ENCODE measurements around the gene MFN1. TPM values are rescaled to one million over a fixed set of nuclear protein-coding genes. Genes with fewer than 3 reads are reported as not detected.

Gene MFN1
- total and polyA plus RNA-seq, 2 experiments from 2014 or later: 19.1 to 44.7 TPM

DNA sequence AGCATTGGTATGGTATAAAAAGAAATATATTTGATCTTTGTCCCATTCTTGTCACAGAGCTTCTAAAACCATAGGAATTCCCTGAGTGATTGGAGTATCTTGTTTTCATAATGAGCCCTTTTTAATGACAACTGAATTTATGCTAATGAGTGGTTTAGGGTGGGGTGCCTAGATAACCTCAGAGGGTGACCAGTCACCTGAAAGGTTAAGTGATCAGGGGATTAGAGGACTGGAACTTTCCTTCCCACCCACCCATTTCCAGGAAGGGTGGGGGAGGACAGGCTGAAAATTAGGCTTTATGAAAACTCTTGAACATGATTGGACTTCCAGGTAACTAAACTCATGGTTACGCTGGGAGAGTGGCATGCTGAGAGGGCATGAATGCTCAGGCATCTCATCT is 8.5 kb downstream of the MFN1 start:
- H3K4me3 ChIP-seq: no peak overlapping the region
- no peaks in the 10 kb centered on the region for H3K4me1 ChIP-seq (ENCODE audit: insufficient read depth)
- H3F3A ChIP-seq (ENCODE audit: insufficient read depth): no peaks in the 10 kb centered on the region
- H3K9ac ChIP-seq: no peak overlapping the region
- no peaks in the 10 kb centered on the region for H3K9me3 ChIP-seq (ENCODE audit: low read depth)
- no peak for TF ChIP-seq EZH2phosphoT487 (IDR thresholded peaks at IDR 0.05; ENCODE audit: insufficient read depth, low read depth)
- no peak for TF ChIP-seq EZH2 (IDR thresholded peaks at IDR 0.05; ENCODE audit: insufficient read depth, poor library complexity, severe bottlenecking)
- peaks cover 51% of the 10 kb centered on the region for H3K79me2 ChIP-seq (ENCODE audit: insufficient read depth)
- no peaks in the 10 kb centered on the region for H4K20me1 ChIP-seq (ENCODE audit: insufficient read depth)
- H3K36me3 ChIP-seq (ENCODE audit: low read depth): peaks cover 51% of the 10 kb centered on the region
- no peak for DNase-seq
- in situ Hi-C loops (cut with MboI): no loop called here
- 90 to 100% methylated on average over 1 of the region's 1 CpG for WGBS, 2 experiments (ENCODE audit: low coverage in 1 of 2, low lambda C conversion rate in 2 of 2, missing lambda C conversion rate in 2 of 2)
- no peaks in the 10 kb centered on the region for H3K27me3 ChIP-seq (replicated peaks; ENCODE audit: insufficient read depth)
- H3K4me2 ChIP-seq (ENCODE audit: unreplicated experiment): no peak overlapping the region
- no peak overlapping the region for H3K27ac ChIP-seq
- H2AFZ ChIP-seq: no peak overlapping the region
- no peaks in the 10 kb centered on the region for H3K9me2 ChIP-seq (ENCODE audit: insufficient read depth)

DNA sequence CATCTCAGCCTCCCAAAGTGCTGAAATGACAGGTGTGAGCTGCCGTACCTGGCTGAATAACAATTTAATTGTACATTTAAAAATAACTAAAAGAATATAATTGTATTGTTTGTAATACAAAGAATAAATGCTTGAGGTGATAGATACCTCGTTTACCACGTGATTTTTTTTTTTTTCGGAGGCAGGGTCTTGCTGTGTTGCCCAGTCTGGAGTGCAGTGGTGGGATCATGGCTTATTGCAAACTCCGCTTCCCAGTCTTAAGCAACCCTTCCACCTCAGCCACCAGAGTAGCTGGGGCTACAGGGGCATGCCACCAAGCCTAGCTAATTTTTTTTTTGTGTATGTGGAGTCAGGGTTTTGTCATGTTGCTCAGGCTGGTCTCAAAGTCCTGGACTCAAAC is 15.8 kb downstream of the MFN1 start:
- WGBS, 2 experiments (ENCODE audit: low coverage in 1 of 2, low lambda C conversion rate in 2 of 2, missing lambda C conversion rate in 2 of 2): 90 to 97% methylated on average over 5 of the region's 5 CpGs
- no peaks in the 10 kb centered on the region for H3K4me1 ChIP-seq (ENCODE audit: insufficient read depth)
- no peaks in the 10 kb centered on the region for H3F3A ChIP-seq (ENCODE audit: insufficient read depth)
- H4K20me1 ChIP-seq (ENCODE audit: insufficient read depth): no peaks in the 10 kb centered on the region
- H3K27me3 ChIP-seq (replicated peaks; ENCODE audit: insufficient read depth): no peaks in the 10 kb centered on the region
- H3K9me2 ChIP-seq (ENCODE audit: insufficient read depth): no peaks in the 10 kb centered on the region
- no peak overlapping the region for H3K27ac ChIP-seq
- H3K36me3 ChIP-seq (ENCODE audit: low read depth): peaks cover 52% of the 10 kb centered on the region
- no peak overlapping the region for H3K4me3 ChIP-seq
- TF ChIP-seq EZH2phosphoT487 (IDR thresholded peaks at IDR 0.05; ENCODE audit: insufficient read depth, low read depth): no peak
- no peak for TF ChIP-seq EZH2 (IDR thresholded peaks at IDR 0.05; ENCODE audit: insufficient read depth, poor library complexity, severe bottlenecking)
- no peaks in the 10 kb centered on the region for H3K9me3 ChIP-seq (ENCODE audit: low read depth)
- no peak overlapping the region for H3K4me2 ChIP-seq (ENCODE audit: unreplicated experiment)
- H3K9ac ChIP-seq: no peak overlapping the region
- no peak overlapping the region for H2AFZ ChIP-seq
- in situ Hi-C loops (cut with MboI): no loop called here
- DNase-seq: no peak
- no peaks in the 10 kb centered on the region; the same call in 1 of the 2 replicates for H3K79me2 ChIP-seq (ENCODE audit: insufficient read depth)

DNA sequence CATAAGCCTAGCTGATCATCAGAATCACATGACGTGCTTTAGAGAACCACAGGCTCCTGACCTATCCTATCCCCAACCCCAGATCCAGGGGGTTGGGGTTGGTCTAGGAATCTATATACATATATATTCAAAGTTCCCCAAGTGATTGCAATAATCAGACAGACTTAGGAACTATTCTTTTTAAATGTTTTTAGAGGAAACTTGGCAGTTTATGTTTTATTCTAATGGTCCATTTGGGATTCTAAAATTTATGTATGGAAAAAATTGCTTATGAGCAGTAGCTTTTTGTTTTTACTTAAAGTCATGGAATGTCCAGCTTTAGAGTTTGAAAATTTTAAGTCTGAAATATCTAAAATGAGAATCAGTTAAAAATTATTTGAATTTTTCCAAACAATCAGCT is 22.1 kb downstream of the MFN1 start:
- in situ Hi-C loops (cut with MboI): no loop called here
- Histone ChIP-seq H3K79me2 (ENCODE audit: insufficient read depth) (no peaks in the 10 kb centered on the region), H3K27ac (no peak overlapping the region), H3K9ac (no peak overlapping the region), H4K20me1 (ENCODE audit: insufficient read depth) (no peaks in the 10 kb centered on the region), H3K27me3 (replicated peaks; ENCODE audit: insufficient read depth) (no peaks in the 10 kb centered on the region), H3K9me3 (ENCODE audit: low read depth) (no peaks in the 10 kb centered on the region), H2AFZ (no peak overlapping the region), H3K4me1 (ENCODE audit: insufficient read depth) (no peaks in the 10 kb centered on the region), H3F3A (ENCODE audit: insufficient read depth) (no peaks in the 10 kb centered on the region), H3K4me3 (no peak overlapping the region), H3K4me2 (ENCODE audit: unreplicated experiment) (no peak overlapping the region), H3K36me3 (ENCODE audit: low read depth) (peaks cover 28% of the 10 kb centered on the region), H3K9me2 (ENCODE audit: insufficient read depth) (no peaks in the 10 kb centered on the region)
- DNase-seq: no peak
- TF ChIP-seq EZH2phosphoT487 (IDR thresholded peaks at IDR 0.05; ENCODE audit: insufficient read depth, low read depth) (no peak), EZH2 (IDR thresholded peaks at IDR 0.05; ENCODE audit: insufficient read depth, poor library complexity, severe bottlenecking) (no peak)
- 97 to 100% methylated on average over 1 of the region's 1 CpG for WGBS, 2 experiments (ENCODE audit: low coverage in 1 of 2, low lambda C conversion rate in 2 of 2, missing lambda C conversion rate in 2 of 2)

DNA sequence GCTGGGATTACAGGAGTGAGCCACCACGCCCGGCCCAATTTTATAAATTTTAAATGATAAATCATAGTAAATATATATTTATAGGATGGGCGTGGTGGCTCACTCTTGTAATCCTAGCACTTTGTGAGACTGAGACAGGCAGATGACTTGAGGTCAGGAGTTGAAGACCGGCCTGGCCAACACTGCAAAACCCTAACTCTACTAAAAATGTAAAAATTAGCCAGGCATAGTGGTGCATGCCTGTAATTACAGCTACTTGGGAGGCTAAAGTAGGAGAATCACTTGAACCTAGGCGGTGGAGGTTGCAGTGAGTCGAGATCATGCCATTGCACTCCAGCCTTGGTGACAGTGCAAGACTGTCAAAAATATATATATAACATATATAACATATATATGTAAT is 26.4 kb downstream of the MFN1 start:
- Histone ChIP-seq H3K9ac (no peak overlapping the region), H3K27ac (no peak overlapping the region), H3F3A (ENCODE audit: insufficient read depth) (no peaks in the 10 kb centered on the region), H3K9me3 (ENCODE audit: low read depth) (no peaks in the 10 kb centered on the region), H3K4me3 (no peak overlapping the region), H3K36me3 (ENCODE audit: low read depth) (peaks cover 40% of the 10 kb centered on the region), H2AFZ (no peak overlapping the region), H3K4me1 (ENCODE audit: insufficient read depth) (no peaks in the 10 kb centered on the region), H3K4me2 (ENCODE audit: unreplicated experiment) (no peak overlapping the region), H3K9me2 (ENCODE audit: insufficient read depth) (no peaks in the 10 kb centered on the region), H3K27me3 (replicated peaks; ENCODE audit: insufficient read depth) (no peaks in the 10 kb centered on the region), H3K79me2 (ENCODE audit: insufficient read depth) (no peaks in the 10 kb centered on the region), H4K20me1 (ENCODE audit: insufficient read depth) (no peaks in the 10 kb centered on the region)
- DNase-seq: no peak
- TF ChIP-seq EZH2phosphoT487 (IDR thresholded peaks at IDR 0.05; ENCODE audit: insufficient read depth, low read depth): no peak
- TF ChIP-seq EZH2 (IDR thresholded peaks at IDR 0.05; ENCODE audit: insufficient read depth, poor library complexity, severe bottlenecking): no peak
- 95 to 96% methylated on average over 6 of the region's 6 CpGs for WGBS, 2 experiments (ENCODE audit: low coverage in 1 of 2, low lambda C conversion rate in 2 of 2, missing lambda C conversion rate in 2 of 2)
- in situ Hi-C loops (cut with MboI): no loop called here
